Measurements from ENCODE around the gene FAM228B.

DNA sequence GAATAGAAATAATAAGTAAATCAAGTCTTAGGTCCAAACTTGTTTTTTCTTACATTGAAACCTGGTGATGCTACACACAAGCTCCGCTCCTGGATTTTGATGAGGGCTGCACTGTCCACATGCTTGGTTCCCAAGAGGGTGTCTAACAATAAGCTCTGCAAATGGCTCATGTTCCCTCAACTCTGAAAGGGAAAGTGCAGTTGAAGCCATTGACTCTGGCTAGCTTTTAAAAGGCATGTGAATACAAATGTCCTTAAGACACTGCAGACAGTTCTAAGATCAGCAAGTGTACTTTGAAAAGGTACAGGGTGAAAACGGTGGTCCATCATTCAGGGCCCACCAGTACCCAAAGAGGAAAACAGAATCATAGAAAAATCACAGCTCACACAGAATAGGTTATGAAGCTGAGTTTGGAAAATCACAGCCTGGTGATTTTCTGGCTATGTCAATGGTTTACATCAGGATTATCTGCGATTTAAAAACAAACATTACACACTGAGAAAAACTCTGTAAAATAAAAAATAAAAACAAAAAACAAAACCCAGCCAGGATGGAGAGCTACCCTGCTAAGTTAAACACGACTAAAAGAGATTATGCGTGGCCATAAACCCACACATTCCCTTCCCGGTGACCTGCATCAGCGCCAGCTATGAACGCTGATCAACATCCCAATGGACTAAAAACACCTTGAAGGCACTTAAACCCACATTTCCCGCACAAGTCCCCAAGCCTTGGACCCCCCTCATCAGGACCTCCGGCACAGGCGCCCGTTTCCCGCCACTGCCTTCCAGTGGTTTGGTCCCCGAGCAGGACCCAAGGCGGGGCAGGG, 689 bp upstream of the FAM228B start:
- TF ChIP-seq EZH2 (IDR thresholded peaks at IDR 0.05; ENCODE audit: borderline replicate concordance, insufficient read depth, low read depth, low read length, poor library complexity, severe bottlenecking): no peak
- TF ChIP-seq, protein P1, sequence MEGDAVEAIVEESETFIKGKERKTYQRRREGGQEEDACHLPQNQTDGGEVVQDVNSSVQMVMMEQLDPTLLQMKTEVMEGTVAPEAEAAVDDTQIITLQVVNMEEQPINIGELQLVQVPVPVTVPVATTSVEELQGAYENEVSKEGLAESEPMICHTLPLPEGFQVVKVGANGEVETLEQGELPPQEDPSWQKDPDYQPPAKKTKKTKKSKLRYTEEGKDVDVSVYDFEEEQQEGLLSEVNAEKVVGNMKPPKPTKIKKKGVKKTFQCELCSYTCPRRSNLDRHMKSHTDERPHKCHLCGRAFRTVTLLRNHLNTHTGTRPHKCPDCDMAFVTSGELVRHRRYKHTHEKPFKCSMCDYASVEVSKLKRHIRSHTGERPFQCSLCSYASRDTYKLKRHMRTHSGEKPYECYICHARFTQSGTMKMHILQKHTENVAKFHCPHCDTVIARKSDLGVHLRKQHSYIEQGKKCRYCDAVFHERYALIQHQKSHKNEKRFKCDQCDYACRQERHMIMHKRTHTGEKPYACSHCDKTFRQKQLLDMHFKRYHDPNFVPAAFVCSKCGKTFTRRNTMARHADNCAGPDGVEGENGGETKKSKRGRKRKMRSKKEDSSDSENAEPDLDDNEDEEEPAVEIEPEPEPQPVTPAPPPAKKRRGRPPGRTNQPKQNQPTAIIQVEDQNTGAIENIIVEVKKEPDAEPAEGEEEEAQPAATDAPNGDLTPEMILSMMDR (IDR thresholded peaks at IDR 0.05): no peak

All from B cell (primary cell).